AG09309 (cell line): ENCODE measurements around the gene NEAT1.
"Not testable (repeated sequence)": the region's sequence is repeated elsewhere in the genome, so short reads cannot be mapped to it uniquely, and the experiment has no call there.

Experiments used
- DNase-seq: peaks from one replicate; pipeline ENCODE4 v3.0.0-alpha.2; 2010; ENCODE audit warnings: low read depth
- H3K4me3 ChIP-seq: 2 replicates; pipeline ENCODE4 v1.5.1; 2011; ENCODE audit warnings: mild to moderate bottlenecking, low read depth, low read length, moderate library complexity; ENCODE audit not compliant: control insufficient read depth
- TF ChIP-seq, protein P1 (sequence below): IDR thresholded peaks from 2 replicates; pipeline ENCODE4 v1.5.1; 2011; ENCODE audit warnings: mild to moderate bottlenecking, low read depth, low read length, inconsistent platforms; ENCODE audit not compliant: insufficient read depth, control insufficient read depth; ENCODE audit errors: missing control alignments

The NEAT1 gene

DNA sequence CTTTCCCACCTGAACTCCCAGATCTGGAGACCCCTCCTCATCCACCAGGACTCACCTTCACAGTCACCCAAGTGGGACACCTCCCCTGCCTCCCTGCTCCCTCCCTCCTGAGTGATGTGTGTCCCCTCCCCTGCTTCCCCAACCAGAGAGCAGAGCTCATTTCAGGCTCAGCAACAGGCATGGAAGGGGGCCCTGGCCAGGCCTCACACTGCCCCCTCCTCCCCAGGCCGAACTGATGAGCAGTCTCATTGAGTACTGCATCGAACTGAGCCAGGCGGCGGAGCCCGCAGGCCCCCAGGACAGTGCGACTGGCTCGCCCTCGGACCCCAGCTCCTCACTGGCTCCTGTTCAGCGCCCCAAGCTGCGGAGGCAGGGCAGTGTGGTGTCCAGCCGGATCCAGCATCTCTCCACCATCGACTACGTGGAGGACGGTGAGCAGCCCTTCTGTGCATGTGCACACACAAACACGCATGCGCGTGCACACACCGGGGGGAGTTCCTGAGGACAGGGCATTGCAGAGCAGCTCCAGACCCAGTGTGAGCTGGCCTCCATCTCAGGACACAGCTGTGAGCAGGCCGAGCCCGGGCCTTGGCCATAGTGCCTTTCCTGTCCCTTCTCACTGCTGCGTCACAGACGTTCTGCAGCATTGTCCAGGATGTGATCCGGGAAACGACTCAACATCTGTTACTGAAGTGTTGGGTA lies 17.8 kb upstream of the NEAT1 start:
- DNase-seq, result no peak
- no peak overlapping the region for H3K4me3 ChIP-seq
- TF ChIP-seq, protein P1, sequence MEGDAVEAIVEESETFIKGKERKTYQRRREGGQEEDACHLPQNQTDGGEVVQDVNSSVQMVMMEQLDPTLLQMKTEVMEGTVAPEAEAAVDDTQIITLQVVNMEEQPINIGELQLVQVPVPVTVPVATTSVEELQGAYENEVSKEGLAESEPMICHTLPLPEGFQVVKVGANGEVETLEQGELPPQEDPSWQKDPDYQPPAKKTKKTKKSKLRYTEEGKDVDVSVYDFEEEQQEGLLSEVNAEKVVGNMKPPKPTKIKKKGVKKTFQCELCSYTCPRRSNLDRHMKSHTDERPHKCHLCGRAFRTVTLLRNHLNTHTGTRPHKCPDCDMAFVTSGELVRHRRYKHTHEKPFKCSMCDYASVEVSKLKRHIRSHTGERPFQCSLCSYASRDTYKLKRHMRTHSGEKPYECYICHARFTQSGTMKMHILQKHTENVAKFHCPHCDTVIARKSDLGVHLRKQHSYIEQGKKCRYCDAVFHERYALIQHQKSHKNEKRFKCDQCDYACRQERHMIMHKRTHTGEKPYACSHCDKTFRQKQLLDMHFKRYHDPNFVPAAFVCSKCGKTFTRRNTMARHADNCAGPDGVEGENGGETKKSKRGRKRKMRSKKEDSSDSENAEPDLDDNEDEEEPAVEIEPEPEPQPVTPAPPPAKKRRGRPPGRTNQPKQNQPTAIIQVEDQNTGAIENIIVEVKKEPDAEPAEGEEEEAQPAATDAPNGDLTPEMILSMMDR, result no peak

DNA sequence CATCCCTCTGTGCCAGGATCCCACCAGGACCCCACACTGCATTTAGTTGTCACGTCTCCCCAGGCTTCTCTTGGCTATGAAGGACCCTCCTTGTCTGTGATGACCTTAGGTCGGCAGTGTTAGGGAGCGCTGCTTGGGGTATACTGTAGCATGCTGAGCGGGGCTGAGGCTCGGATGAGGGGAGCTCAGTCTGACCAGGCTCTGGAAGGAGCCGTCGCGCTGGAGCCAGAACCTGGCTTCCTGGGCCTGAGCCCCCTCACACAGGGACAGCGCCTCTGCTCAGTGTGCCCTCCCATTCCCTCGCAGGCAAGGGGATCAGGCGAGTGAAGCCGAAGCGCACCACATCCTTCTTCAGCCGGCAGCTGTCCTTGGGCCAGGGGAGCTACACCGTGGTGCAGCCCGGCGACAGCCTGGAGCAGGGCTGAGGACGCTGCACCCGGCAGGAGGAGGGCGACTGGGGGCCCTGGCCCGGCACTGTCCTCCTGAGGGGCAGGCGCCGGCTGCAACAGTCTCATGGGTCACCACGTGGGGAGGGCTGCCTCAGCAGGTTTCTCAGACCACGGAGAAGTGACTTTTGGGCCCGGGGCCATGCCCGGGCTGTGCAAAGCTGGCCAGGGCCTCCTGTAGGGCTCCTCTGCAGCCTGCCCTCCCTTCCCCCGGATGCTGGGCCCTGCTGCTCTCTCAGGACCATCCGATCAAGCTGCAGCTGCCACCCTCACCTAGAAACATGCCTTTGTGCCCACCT lies 11.5 kb upstream of the NEAT1 start:
- DNase-seq, result no peak
- H3K4me3 ChIP-seq, result no peak overlapping the region
- TF ChIP-seq, protein P1, result no peak

DNA sequence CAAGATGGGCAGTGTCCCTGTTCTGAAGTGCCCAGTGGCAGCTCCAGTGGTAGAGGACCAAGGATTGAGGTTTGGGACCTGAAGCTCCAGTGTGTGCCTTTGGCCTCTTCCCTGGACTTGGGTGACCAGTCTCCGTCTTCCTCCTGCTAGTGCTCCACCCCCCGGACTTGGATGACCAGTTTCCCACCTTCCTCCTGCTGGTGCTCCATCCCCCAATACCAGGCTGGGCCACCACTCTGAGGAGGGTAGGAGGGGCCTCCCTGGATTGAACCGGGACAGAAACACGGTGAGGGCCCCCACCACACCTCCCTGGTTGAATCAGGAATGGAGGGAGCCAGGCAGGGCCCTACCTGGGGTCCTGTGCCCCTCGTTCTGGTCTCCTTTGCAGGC lies 10.9 kb upstream of the NEAT1 start:
- TF ChIP-seq, protein P1, result no peak
- no peak overlapping the region for H3K4me3 ChIP-seq
- no peak for DNase-seq

DNA sequence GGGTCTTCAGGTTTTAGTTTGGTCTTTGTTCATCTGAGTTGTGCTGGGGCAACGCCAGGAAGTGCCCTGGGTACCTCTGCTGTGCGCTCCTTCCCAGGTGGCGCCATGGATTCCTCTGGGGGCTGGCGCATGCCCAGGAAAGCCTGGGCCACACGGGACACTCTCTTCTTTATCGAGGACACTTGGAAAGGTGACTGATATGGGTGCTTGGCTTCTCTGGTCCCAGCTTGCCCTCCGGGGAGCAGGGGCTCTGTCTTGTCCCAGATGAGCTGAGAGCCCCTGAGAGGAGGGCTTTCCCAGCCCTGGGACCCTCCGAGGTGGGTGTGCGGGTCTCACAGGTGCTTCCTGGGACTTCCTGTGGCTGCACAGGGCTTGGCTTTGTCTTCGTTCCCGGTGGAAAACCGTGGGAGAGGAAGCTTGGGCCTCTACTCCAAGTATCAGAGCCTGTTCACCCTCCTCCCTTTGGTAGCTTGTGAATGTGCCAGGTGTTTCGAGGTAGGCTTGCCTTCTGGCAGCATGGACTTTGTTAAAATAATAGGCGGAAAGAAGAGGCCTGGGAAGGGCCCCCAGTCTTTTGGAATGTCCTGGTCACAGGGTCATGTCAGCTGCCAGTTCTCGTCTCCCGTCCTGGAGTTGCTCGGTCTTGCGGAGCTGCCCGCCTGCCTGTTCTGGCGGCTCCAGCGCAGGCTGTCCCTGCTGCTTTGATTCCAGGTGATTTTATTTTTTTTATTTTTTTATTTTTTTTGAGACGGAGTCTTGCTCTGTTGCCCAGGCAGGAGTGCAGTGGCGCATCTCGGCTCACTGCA lies 10.1 kb upstream of the NEAT1 start:
- no peak overlapping the region for H3K4me3 ChIP-seq
- no peak for DNase-seq

DNA sequence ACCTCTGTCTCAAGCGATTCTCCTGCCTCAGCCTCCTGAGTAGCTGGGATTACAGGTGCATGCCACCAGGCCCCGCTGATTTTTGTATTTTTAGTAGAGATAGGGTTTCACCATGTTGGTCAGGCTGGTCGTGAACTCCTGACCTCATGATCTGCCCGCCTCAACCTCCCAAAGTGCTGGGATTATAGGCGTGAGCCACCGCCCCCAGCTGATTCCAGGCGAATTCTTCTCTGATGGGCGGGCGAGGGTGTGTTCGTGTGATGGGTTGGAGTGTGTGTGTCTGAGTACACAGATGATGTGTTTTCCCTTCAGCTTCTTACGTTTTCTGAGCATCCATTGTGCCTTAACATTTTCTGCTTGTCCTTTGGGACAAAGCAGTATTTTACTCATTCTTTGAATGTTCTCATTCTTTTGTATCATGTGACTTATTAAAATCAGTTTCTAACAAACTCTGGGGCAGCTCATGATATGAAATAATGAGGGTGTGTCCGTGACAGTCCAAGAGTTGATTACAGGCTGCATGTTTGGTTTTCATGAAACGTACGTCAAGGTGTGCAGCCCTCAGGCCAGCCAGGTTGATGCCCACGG lies 9.4 kb upstream of the NEAT1 start:
- H3K4me3 ChIP-seq, DNase-seq: not testable (repeated sequence)

More for the DNA sequence above, 10.1 kb upstream of the NEAT1 start:
- TF ChIP-seq, protein P1, result no peak

DNA sequence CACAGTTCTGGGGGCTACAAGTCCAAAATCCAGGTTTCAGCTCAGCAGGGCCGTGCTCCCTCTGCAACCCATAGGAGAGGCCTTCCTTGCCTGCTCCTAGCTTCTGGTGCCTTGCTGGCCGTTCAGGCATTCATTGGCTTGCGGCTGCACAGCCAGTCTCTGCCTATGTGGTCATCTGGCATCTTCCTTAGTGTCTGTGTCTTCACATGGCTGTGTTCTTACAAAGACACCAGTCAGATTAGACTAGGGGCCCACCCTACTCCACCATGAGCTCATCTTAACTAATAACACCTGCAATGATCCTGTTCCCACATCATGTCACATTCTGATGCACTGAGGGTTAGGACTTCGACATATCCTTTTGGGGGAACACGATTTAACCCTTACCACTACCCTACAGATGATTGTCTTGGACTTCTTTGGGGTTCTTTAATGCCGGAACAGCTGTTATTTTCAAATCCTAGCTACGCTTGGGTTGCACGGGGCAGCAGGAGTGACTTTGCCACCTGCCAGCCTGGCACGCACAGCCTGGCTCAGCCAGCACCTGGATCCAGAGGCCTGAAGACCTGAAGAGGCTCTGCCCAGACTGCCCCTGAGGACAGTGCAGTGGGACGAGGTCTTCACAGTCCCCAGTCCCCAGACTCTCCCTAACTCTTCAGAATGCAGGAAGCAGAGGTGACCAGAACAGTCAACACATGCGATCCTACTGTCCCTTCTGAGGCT lies 7.7 kb upstream of the NEAT1 start:
- TF ChIP-seq, protein P1, result no peak
- H3K4me3 ChIP-seq, result no peak overlapping the region
- DNase-seq, result no peak
